Measurements from ENCODE around the gene SEPTIN5. TPM values are rescaled to one million over a fixed set of nuclear protein-coding genes. Genes with fewer than 3 reads are reported as not detected.

SEPTIN5 gene
- total RNA-seq, 4 donors from 2014 or later, result 102 to 193 (median 125) TPM

DNA sequence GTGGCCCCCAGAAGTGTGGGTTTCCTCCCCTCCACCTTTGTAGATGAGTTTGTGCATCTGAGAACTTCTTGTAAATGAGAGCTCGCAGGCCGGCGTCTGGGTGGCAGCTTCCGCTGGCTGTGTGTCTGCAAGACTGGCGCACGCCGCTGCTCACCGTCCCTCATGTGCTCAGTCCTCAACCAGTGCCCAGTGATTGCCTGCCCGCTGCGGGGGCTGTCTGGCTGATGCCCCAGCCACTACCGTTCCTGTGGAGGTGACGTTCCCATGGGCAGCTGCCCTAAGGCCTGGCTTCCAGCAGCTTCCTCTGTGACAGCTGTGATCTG, 55.1 kb downstream of the SEPTIN5 start:
- intact Hi-C loops (cut with DNase I; ENCODE audit: low total_unique reads), result no loop called here
- no peak overlapping the region for H3K4me3 ChIP-seq (ENCODE audit: low read depth, poor library complexity, severe bottlenecking)
- WGBS, 2 donors, result 93 to 98% methylated on average over 9 to 12 of the region's 12 CpGs
- DNase-seq (ENCODE audit: low spot score in 2 of 2), result no peak
- TF ChIP-seq, protein P1, sequence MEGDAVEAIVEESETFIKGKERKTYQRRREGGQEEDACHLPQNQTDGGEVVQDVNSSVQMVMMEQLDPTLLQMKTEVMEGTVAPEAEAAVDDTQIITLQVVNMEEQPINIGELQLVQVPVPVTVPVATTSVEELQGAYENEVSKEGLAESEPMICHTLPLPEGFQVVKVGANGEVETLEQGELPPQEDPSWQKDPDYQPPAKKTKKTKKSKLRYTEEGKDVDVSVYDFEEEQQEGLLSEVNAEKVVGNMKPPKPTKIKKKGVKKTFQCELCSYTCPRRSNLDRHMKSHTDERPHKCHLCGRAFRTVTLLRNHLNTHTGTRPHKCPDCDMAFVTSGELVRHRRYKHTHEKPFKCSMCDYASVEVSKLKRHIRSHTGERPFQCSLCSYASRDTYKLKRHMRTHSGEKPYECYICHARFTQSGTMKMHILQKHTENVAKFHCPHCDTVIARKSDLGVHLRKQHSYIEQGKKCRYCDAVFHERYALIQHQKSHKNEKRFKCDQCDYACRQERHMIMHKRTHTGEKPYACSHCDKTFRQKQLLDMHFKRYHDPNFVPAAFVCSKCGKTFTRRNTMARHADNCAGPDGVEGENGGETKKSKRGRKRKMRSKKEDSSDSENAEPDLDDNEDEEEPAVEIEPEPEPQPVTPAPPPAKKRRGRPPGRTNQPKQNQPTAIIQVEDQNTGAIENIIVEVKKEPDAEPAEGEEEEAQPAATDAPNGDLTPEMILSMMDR (IDR thresholded peaks at IDR 0.05), result no peak
- TF ChIP-seq POLR2A (IDR thresholded peaks at IDR 0.05), result no peak

DNA sequence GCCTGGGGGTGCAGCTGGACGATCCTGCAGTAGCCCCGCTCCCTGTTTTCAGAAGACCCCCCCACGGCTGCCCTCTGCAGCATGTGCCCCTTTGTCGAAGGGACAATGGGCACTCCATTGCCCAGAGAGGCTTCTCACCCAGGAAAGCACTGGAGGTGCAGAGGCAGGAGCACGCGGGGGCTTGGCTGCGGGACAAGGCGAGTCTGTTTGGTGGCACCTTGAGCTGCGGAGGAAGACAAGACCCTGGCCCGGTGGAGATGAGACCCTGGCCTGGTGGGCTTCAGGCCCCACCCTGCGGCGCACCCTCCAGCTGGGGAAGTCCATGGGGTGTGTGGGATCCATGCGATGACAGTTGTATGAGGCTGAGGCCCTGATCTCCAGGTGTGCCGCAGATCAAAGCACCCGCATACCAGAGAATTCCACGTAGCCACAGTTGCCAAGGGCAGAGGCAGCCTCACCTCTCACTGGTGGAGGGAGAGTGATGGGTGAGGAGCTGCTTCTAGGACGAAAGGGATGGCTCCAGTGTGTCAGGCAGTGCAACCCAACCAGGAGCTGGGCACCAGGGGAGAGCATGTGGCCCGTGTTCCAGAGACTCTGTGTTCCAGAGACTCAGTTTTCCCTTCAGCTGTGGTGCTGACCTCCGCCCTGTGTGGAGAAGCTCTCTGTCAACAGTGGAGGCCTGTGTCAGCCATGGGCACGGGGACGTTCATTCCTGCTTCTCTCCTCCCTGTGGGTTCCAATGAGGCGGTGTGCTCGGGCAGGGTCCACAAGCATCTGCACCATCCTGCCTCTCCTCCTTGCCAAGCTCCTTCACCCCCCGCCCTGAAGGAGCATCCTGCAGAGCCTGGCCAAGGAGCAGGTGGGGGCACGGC, 56.3 kb downstream of the SEPTIN5 start:
- intact Hi-C loops (cut with DNase I; ENCODE audit: low total_unique reads), result no loop called here
- 83 to 85% methylated on average over 23 to 25 of the region's 25 CpGs for WGBS, 2 donors
- no peak overlapping the region for H3K4me3 ChIP-seq (ENCODE audit: low read depth, poor library complexity, severe bottlenecking)
- DNase-seq (ENCODE audit: low spot score in 2 of 2), result no peak
- TF ChIP-seq, protein P1 (IDR thresholded peaks at IDR 0.05), result no peak

DNA sequence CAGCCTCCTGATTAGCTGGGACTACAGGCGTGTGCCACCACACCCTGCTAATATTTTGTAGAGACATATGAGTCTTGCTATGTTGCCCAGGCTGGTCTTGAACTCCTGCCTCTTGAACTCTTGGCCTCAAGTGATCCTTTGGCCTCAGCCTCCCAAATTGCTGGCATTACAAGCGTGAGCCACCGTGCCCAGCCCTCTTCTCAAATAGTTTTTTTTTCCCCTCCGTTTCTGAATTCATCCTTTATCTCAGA, 58.0 kb downstream of the SEPTIN5 start:
- WGBS, 2 donors, result 76 to 88% methylated on average over 4 of the region's 4 CpGs
- H3K4me3 ChIP-seq (ENCODE audit: low read depth, poor library complexity, severe bottlenecking), result no peak overlapping the region
- intact Hi-C loops (cut with DNase I; ENCODE audit: low total_unique reads), result no loop called here
- no peak for TF ChIP-seq POLR2A (IDR thresholded peaks at IDR 0.05)
- TF ChIP-seq, protein P1 (IDR thresholded peaks at IDR 0.05), result no peak
- DNase-seq (ENCODE audit: low spot score in 2 of 2), result no peak

Other genes with a start within 250 kb of the SEPTIN5 start
- 10 to 100 TPM; 21.9 to 40.9 (median 34.5) TPM for gene UFD1, start 235.3 kb upstream of the SEPTIN5 start, total RNA-seq
- gene CDC45, start 234.6 kb upstream of the SEPTIN5 start, total RNA-seq, result 1 to 10 TPM in 3 of 4 donors, under 1 TPM in 1; 0.39 to 3.9 (median 2.0) TPM
- 100 to 1,000 TPM in 2 of 4 donors, 10 to 100 TPM in 2; 94.9 to 170 (median 117) TPM for gene CLDN5, start 190.1 kb upstream of the SEPTIN5 start, total RNA-seq
- 10 to 100 TPM; 39.8 to 65.1 (median 51.0) TPM for gene GP1BB, start 9.0 kb downstream of the SEPTIN5 start, total RNA-seq
- gene TBX1, start 46.3 kb downstream of the SEPTIN5 start, total RNA-seq, result 10 to 100 TPM in 1 of 4 donors, 1 to 10 TPM in 3; 1.5 to 14.1 (median 4.9) TPM
- 10 to 100 TPM; 10.0 to 16.2 (median 11.2) TPM for gene GNB1L, start 140.4 kb downstream of the SEPTIN5 start, total RNA-seq
- gene RTL10, start 140.4 kb downstream of the SEPTIN5 start, total RNA-seq, result 10 to 100 TPM; 24.5 to 28.0 (median 27.1) TPM
- gene COMT, start 227.3 kb downstream of the SEPTIN5 start, total RNA-seq, result 100 to 1,000 TPM; 224 to 306 (median 272) TPM
- 10 to 100 TPM; 10.9 to 16.8 (median 15.2) TPM for gene TXNRD2, start 227.3 kb downstream of the SEPTIN5 start, total RNA-seq